ENCODE data around the gene TEAD1.
A peak's percentile ranks its signal among the peaks of the same experiment; 100 is the strongest.

The TEAD1 gene

GRCh38 chr11:12968826-12969225 lies 294.6 kb downstream of the TEAD1 start:
- H3K27ac ChIP-seq = no peak overlapping the region
- H3K4me3 ChIP-seq = no peak overlapping the region

DNA sequence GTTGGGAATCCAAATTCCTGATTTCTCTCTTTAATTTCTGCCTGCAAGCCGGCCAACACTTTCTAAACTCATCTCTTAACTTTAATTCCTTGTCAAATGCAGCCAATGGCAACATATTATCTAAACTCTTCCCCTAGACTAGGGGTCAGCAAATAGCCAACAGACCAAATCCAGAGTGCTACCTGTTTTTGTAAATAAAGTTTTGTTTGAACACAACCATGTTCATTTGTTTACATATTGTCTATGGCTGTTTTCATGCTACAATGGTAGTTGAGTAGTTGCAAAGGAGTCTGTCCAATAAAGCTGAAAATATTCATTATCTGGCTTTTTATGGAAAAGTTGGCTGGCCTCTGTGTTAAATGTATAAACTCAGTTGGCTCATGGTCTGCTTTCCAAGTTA lies 297.7 kb downstream of the TEAD1 start:
- Histone ChIP-seq H3K27ac (no peak overlapping the region), H3K4me3 (no peak overlapping the region)

DNA sequence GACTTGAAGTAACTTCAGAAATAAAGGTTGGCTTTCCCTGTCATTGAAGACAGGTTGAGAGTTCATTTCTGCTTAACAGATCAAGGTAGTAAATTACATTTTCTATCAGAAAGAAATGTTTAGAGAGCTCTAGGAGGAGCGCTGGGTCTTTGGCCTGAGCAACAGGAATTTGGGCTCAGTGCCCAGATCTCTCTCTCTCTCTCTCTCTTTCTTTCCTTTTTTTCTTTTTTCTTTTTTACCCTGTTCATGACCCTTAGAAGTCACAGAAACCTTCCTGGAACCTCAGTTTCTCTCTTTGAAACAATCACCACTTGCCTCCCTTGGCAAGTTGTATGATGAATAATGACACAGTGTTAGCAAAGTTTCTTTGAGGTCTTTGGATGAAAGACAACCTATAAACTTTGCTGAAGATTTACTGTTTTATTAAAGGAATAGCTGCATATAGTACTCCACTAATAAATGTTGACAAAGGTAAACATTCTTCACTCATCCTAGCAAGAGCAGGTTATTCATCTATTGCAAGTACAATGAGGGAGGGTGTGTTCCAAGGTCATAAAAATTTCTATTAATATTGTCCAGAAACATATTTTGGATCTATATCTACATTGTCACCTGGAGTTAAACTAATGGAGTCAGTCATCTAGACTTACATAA lies 299.4 kb downstream of the TEAD1 start:
- Histone ChIP-seq H3K4me3 (no peak overlapping the region), H3K27ac (no peak overlapping the region)

GRCh38 chr11:12975195-12975594 lies 301.0 kb downstream of the TEAD1 start:
- Histone ChIP-seq H3K4me3 (no peak overlapping the region), H3K27ac (no peak overlapping the region)

DNA sequence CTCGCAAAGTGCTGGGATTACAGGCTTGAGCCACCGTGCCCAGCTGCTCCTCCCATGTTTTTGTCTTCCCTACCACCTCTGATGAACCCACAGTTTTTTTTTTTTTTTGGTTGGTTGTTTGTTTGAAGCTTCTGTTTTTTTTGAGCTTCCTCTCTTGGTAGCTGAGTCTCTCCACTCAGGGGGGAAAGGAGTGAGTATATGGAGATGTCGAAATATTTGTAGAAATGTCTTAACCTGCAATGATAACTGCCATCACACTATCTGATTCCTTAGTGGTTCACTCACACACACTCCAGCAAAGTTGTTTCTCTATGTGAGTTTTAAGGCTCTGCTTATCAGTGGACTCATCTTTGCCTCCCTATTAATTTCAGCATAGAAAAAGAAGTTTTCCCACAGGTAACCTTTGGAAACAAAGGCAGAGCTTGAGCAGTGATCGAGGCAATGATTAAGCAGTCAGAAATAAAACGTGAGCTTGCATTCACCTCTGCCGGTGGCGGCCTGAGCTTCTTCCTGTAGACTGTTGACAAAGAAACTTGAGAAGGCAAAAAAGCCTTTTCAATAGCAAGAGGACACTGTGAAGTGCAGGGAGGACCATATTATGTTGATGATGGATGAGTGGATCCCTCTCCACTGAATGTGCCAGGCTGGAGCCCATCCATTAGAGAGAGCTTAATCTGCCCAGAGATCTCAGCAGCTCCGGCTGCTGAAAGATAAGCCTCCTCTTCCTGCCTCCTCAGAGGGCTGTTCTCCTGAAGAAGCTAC lies 305.9 kb downstream of the TEAD1 start:
- no peak overlapping the region for H3K27ac ChIP-seq
- no peak overlapping the region for H3K4me3 ChIP-seq

GRCh38 chr11:12981676-12982522 lies 307.7 kb downstream of the TEAD1 start:
- no peak overlapping the region for H3K27ac ChIP-seq
- no peak overlapping the region for H3K4me3 ChIP-seq

GRCh38 chr11:12983336-12983735 lies 309.1 kb downstream of the TEAD1 start:
- no peak overlapping the region for H3K4me3 ChIP-seq

DNA sequence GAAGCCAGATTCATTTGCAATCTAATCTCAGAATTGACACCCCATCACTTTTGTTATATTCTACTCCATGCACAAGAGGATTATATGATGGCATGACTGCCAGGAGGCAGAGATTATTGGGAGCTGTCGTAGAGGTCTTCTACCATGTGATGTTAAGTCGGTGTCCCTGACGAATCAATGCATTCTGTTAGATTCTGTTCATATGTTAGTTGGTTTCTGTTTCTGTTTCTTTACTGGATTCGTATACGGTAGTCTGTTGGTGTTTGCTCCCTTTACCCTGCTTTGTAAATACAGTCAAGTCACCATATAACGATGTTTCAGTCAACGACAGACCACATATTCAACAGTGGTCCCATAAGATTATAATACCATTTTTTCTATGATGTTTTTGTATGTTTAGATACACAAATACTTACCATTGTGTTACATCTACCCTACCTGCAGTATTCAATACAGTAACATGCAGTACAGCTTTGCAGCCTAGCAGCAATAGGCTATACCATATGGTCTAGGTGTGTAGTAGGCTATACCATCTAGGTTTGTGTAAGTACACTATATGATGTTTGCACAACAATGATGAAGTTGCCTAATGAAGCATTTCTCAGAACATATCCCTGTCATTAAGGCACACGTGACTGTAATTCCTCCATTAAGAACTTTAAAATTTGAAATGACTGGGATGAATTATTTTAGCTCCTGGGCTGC lies 312.1 kb downstream of the TEAD1 start:
- no peak overlapping the region for H3K27ac ChIP-seq
- no peak overlapping the region for H3K4me3 ChIP-seq

More at GRCh38 chr11:12983336-12983735, 309.1 kb downstream of the TEAD1 start:
- H3K27ac ChIP-seq = no peak overlapping the region

- Histone ChIP-seq H3K27ac (no peak overlapping the region), H3K4me3 (no peak overlapping the region)
These were observed 315.4 kb downstream of the TEAD1 start for GRCh38 chr11:12989428-12990161.

DNA sequence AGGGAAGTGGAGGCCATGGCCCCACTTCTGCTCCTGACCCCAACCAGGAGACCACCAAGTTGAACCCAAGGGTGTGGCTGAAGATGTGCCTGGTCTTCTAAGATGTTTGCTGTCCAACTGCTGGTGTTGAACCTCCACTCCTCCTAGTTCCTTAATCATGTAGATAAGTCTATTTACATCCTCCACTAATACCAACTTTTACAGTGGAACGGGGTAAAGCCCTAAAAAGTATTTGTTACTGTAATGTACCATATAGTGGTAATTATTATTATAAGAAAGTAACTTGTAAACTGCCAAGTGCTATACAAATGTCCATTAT lies 315.9 kb downstream of the TEAD1 start:
- Histone ChIP-seq H3K27ac (no peak overlapping the region), H3K4me3 (no peak overlapping the region)

- Histone ChIP-seq H3K4me3 (no peak overlapping the region), H3K27ac (no peak overlapping the region)
These were observed 317.2 kb downstream of the TEAD1 start for GRCh38 chr11:12991426-12991825.

DNA sequence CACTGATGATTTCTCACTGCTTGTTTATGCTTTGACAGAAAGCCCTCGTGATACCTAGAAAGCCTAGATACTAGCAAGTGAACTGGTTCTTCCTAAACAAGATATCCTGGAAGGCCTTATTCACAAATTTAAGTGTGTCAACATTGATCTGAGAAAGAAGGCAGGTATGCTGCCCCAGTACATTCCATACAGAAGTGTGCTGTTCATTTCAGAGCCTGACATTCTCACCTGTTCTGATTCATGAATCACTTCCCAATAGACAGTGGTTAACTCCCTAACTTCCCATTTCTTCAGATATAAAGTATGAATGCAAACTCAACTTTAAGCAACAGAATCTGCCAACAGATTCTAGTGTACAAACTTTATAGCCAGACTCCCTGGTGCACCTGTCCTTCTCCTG lies 319.4 kb downstream of the TEAD1 start:
- peak overlapping the region in 1 of 21 experiments; percentile 64 for H3K27ac ChIP-seq
- H3K4me3 ChIP-seq = no peak overlapping the region
